SU-DHL-6 (cell line): ENCODE results near the gene CYBA.

ENCODE experiments used
- H2AFZ ChIP-seq: fragments of 200-600 bp; sonication (generic); 2 replicates; pipeline ENCODE4 v1.6.1; 2014; ENCODE audit warnings: low read depth, mild to moderate bottlenecking, moderate library complexity, mixed read lengths, antibody characterized with exemption, low read length; ENCODE audit not compliant: severe bottlenecking
- H3F3A ChIP-seq: fragments of 200-600 bp; shearing (Covaris generic); 2 replicates; pipeline ENCODE4 v1.6.0; 2016; ENCODE audit warnings: antibody characterized with exemption, mild to moderate bottlenecking; ENCODE audit not compliant: insufficient read depth
- H3K27ac ChIP-seq: fragments of 200-600 bp; sonication (generic); 2 replicates; pipeline ENCODE4 v1.5.1; 2016; ENCODE audit warnings: low read depth, mild to moderate bottlenecking, low read length, moderate library complexity, mixed read lengths
- H3K27me3 ChIP-seq: fragments of 200-600 bp; sonication (generic), shearing (Covaris generic); 2 replicates; pipeline ENCODE4 v1.6.0; 2014; ENCODE audit warnings: mild to moderate bottlenecking, low read length
- H3K36me3 ChIP-seq: fragments of 200-600 bp; sonication (generic); 2 replicates; pipeline ENCODE4 v1.6.1; 2014; ENCODE audit warnings: mild to moderate bottlenecking, low read length, mixed read lengths
- H3K4me2 ChIP-seq: fragments of 300-600, 200-600 bp; shearing (Covaris generic), sonication (generic); 2 replicates; pipeline ENCODE4 v1.6.0; 2014; ENCODE audit warnings: low read length, low read depth, mild to moderate bottlenecking; ENCODE audit not compliant: poor library complexity, severe bottlenecking
- H3K4me3 ChIP-seq: fragments of 200-600 bp; sonication (generic); 2 replicates; pipeline ENCODE4 v1.5.1; 2014; ENCODE audit warnings: antibody characterized with exemption, low read length, mild to moderate bottlenecking, mixed read lengths; ENCODE audit not compliant: insufficient read depth, poor library complexity, severe bottlenecking
- H3K79me2 ChIP-seq: fragments of 200-600 bp; sonication (generic); 2 replicates; pipeline ENCODE4 v1.6.1; 2014; ENCODE audit warnings: mild to moderate bottlenecking, low read length, moderate library complexity; ENCODE audit not compliant: insufficient read depth
- H3K9ac ChIP-seq: fragments of 200-600 bp; sonication (generic); 2 replicates; pipeline ENCODE4 v1.7.0; 2014; ENCODE audit warnings: mild to moderate bottlenecking, low read length
- H3K9me2 ChIP-seq: fragments of 200-600 bp; sonication (generic); replicated peaks from 2 replicates; pipeline ENCODE4 v1.6.1; 2014; ENCODE audit warnings: low read length; ENCODE audit not compliant: insufficient read depth
- H3K9me3 ChIP-seq: fragments of 200-600 bp; sonication (generic); 2 replicates; pipeline ENCODE4 v1.6.1; 2014; ENCODE audit warnings: low read length, mixed read lengths; ENCODE audit not compliant: insufficient read depth
- H4K20me1 ChIP-seq: fragments of 200-600 bp; sonication (generic); 2 replicates; pipeline ENCODE4 v1.6.1; 2014; ENCODE audit warnings: low read depth, mild to moderate bottlenecking, antibody characterized with exemption, low read length, moderate library complexity, mixed read lengths
- EZH2phosphoT487 ChIP-seq: fragments of 200-600 bp; sonication (generic), shearing (Covaris generic); conservative IDR thresholded peaks from 2 replicates; pipeline ENCODE4 v1.6.1; 2018; ENCODE audit warnings: mild to moderate bottlenecking, antibody characterized with exemption, low read length, moderate library complexity, mixed read lengths
- TF ChIP-seq, protein P1 (sequence below): fragments of 200-600 bp; sonication (generic); IDR thresholded peaks from one replicate; pipeline ENCODE4 v1.5.1; 2017; ENCODE audit warnings: antibody characterized with exemption, mild to moderate bottlenecking, low read length, moderate library complexity; ENCODE audit not compliant: insufficient read depth, poor library complexity, severe bottlenecking

The CYBA gene

DNA sequence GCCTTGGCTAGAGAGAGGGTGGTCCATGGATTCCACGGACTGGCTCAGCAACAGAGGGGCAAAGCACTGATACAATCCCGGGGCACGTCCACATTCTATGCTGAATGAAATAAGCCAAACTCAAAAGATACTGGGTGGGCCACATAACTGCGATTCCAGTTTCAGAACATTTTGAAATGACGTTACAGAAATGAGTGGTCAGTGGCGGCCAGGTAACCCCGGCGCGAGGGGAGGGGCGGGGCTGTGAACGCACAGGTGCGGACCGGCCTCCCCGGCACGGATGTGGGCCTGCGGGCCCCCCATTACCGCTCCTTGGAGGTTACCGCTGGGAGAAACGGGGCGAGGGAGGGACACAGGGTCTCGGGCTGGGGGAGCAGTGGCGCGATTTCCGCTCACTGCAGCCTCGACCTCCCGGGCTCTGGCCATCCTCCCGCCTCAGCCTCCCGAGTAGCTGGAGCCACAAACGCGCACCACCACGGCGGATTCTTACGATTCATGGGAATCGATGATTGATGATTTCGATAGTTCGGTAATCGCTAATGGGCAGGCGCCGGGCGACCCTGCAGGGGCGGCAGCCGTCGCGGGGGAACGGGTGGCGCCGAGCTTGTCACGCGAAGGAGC lies 11.5 kb upstream of the CYBA start:
- Histone ChIP-seq H3K4me3 (peak overlapping the region; percentile 76), H3K4me2 (peak overlapping the region; percentile 91), H3K9me3 (no peaks in the 10 kb centered on the region), H2AFZ (no peak overlapping the region), H3K27ac (peak overlapping the region; percentile 66), H4K20me1 (0 out of 2 replicates have a peak, but pooled peaks cover 2% of the 10 kb centered on the region), H3K9me2 (no peaks in the 10 kb centered on the region), H3F3A (peaks cover 21% of the 10 kb centered on the region), H3K79me2 (peaks cover 36% of the 10 kb centered on the region), H3K36me3 (no peaks in the 10 kb centered on the region), H3K27me3 (no peaks in the 10 kb centered on the region), H3K9ac (peak overlapping the region; percentile 94)
- TF ChIP-seq, protein P1, sequence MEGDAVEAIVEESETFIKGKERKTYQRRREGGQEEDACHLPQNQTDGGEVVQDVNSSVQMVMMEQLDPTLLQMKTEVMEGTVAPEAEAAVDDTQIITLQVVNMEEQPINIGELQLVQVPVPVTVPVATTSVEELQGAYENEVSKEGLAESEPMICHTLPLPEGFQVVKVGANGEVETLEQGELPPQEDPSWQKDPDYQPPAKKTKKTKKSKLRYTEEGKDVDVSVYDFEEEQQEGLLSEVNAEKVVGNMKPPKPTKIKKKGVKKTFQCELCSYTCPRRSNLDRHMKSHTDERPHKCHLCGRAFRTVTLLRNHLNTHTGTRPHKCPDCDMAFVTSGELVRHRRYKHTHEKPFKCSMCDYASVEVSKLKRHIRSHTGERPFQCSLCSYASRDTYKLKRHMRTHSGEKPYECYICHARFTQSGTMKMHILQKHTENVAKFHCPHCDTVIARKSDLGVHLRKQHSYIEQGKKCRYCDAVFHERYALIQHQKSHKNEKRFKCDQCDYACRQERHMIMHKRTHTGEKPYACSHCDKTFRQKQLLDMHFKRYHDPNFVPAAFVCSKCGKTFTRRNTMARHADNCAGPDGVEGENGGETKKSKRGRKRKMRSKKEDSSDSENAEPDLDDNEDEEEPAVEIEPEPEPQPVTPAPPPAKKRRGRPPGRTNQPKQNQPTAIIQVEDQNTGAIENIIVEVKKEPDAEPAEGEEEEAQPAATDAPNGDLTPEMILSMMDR, result no peak
- no peak for TF ChIP-seq EZH2phosphoT487

DNA sequence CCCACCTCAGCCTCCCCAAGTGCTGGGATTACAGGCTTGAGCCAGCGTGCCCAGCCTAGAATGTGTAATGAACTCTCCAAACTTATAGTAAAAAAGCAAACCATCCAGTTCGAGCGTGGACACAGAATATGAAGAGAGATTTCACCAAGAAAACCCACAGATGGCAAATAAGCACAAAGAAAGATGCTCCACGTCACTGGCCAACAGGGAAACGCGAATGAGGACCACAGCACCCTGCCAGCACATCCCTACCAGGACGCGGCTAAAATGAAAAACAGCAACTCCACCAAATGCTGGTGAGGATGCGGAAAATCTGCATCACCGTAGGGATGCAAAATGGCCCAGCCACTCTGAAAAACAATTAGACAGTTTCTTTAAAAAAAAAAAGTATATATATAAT lies 10.6 kb upstream of the CYBA start:
- H3K4me3 ChIP-seq, result peak overlapping the region; percentile 23

DNA sequence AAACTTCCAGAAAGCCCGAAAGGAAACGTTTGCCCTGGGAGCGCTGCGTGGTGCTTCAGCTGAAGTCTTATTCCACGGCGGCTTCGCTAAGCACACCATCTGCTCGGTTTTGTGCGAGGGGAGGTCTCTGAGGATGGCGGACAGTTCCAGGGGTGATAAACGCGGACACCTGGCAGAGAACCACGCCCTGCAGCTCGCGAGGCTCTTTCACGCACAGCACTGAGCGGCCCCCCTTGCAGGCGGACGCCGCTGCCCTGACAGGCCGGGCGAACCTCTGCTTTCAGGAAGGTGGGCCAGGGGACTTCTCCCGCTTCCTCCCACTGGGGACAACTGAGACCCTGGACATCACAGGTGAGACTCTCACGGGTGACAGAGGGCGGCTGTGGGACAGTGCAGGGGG lies 8.3 kb upstream of the CYBA start:
- Histone ChIP-seq H3K27ac (no peak overlapping the region), H3K9ac (no peak overlapping the region), H3K36me3 (no peaks in the 10 kb centered on the region), H3K27me3 (no peaks in the 10 kb centered on the region), H3K4me2 (no peak overlapping the region), H3K4me3 (no peak overlapping the region), H3K9me3 (no peaks in the 10 kb centered on the region), H4K20me1 (0 out of 2 replicates have a peak, but pooled peaks cover 2% of the 10 kb centered on the region), H3F3A (peaks cover 11% of the 10 kb centered on the region), H3K79me2 (peaks cover 36% of the 10 kb centered on the region), H2AFZ (no peak overlapping the region), H3K9me2 (no peaks in the 10 kb centered on the region)
- no peak for TF ChIP-seq EZH2phosphoT487
- TF ChIP-seq, protein P1, result no peak

More for the DNA sequence above, 10.6 kb upstream of the CYBA start:
- Histone ChIP-seq H3K27ac (peak overlapping the region; percentile 57), H3K27me3 (no peaks in the 10 kb centered on the region), H3K79me2 (peaks cover 36% of the 10 kb centered on the region), H3K36me3 (no peaks in the 10 kb centered on the region), H3K4me2 (peak overlapping the region; percentile 91), H3K9me3 (no peaks in the 10 kb centered on the region), H3F3A (peaks cover 21% of the 10 kb centered on the region), H4K20me1 (0 out of 2 replicates have a peak, but pooled peaks cover 2% of the 10 kb centered on the region), H3K9ac (peak overlapping the region; percentile 20; the same call in 1 of the 2 replicates), H2AFZ (no peak overlapping the region), H3K9me2 (no peaks in the 10 kb centered on the region)
- TF ChIP-seq, protein P1, result no peak
- no peak for TF ChIP-seq EZH2phosphoT487
